ENCODE results near the gene INPP5D.

Gene INPP5D

GRCh38 chr2:233074106-233074505 is 14.0 kb downstream of the INPP5D start:
- Histone ChIP-seq H3K4me2 (peak overlapping the region; percentile 89; the same call in 1 of the 2 replicates), H3K9me3 (peaks cover 20% of the 10 kb centered on the region), H3K27ac (peak overlapping the region; percentile 73), H3K36me3 (peaks cover 63% of the 10 kb centered on the region), H4K20me1 (peaks cover 57% of the 10 kb centered on the region), H3K4me1 (peaks cover 73% of the 10 kb centered on the region), H3K4me3 (no peak overlapping the region), H3K9ac (no peak overlapping the region), H3K27me3 (no peaks in the 10 kb centered on the region)
- TF ChIP-seq Cebpa-rat (IDR thresholded peaks at IDR 0.05): no peak

- Histone ChIP-seq H3K4me2 (peak overlapping the region; percentile 89), H3K27me3 (no peaks in the 10 kb centered on the region), H3K36me3 (peaks cover 65% of the 10 kb centered on the region), H3K4me3 (peak overlapping the region; percentile 32; the same call in 1 of the 2 replicates), H3K4me1 (peaks cover 81% of the 10 kb centered on the region), H3K9me3 (peaks cover 13% of the 10 kb centered on the region), H3K27ac (peak overlapping the region; percentile 73), H3K9ac (peak overlapping the region; percentile 60), H4K20me1 (peaks cover 44% of the 10 kb centered on the region)
- TF ChIP-seq Cebpa-rat (IDR thresholded peaks at IDR 0.05): no peak
These were observed 15.2 kb downstream of the INPP5D start for GRCh38 chr2:233075141-233075965.

- Histone ChIP-seq H3K4me3 (peak overlapping the region; percentile 32; the same call in 1 of the 2 replicates), H3K36me3 (peaks cover 64% of the 10 kb centered on the region), H3K4me2 (peak overlapping the region; percentile 89), H3K27ac (peak overlapping the region; percentile 73), H3K9ac (peak overlapping the region; percentile 60), H3K27me3 (no peaks in the 10 kb centered on the region), H3K4me1 (peaks cover 84% of the 10 kb centered on the region), H4K20me1 (peaks cover 42% of the 10 kb centered on the region), H3K9me3 (peaks cover 7% of the 10 kb centered on the region)
- no peak for TF ChIP-seq Cebpa-rat (IDR thresholded peaks at IDR 0.05)
These were observed 15.8 kb downstream of the INPP5D start for GRCh38 chr2:233075966-233076339.

GRCh38 chr2:233076749-233077148 is 16.6 kb downstream of the INPP5D start:
- Histone ChIP-seq H3K4me1 (peaks cover 92% of the 10 kb centered on the region), H3K9me3 (peaks cover 3% of the 10 kb centered on the region; the same call in 1 of the 2 replicates), H3K9ac (peak overlapping the region; percentile 60), H3K27me3 (no peaks in the 10 kb centered on the region), H3K36me3 (peaks cover 62% of the 10 kb centered on the region), H3K4me3 (no peak overlapping the region), H3K4me2 (peak overlapping the region; percentile 89), H4K20me1 (peaks cover 44% of the 10 kb centered on the region), H3K27ac (peak overlapping the region; percentile 73; the same call in 1 of the 2 replicates)
- TF ChIP-seq Cebpa-rat (IDR thresholded peaks at IDR 0.05): no peak

GRCh38 chr2:233079473-233079877 is 19.3 kb downstream of the INPP5D start:
- peak overlapping the region; percentile 90 for H3K27ac ChIP-seq
- peak overlapping the region; percentile 89 for H3K4me2 ChIP-seq
- H4K20me1 ChIP-seq: peaks cover 27% of the 10 kb centered on the region
- peak overlapping the region; percentile 17; the same call in 1 of the 2 replicates for H3K4me3 ChIP-seq
- TF ChIP-seq Cebpa-rat (IDR thresholded peaks at IDR 0.05): no peak
- H3K27me3 ChIP-seq: no peaks in the 10 kb centered on the region
- peak overlapping the region; percentile 78; the same call in 1 of the 2 replicates for H3K9ac ChIP-seq
- peaks cover 100% of the 10 kb centered on the region for H3K4me1 ChIP-seq
- peaks cover 43% of the 10 kb centered on the region for H3K36me3 ChIP-seq
- no peaks in the 10 kb centered on the region for H3K9me3 ChIP-seq

- TF ChIP-seq Cebpa-rat (IDR thresholded peaks at IDR 0.05): no peak
- H3K9ac ChIP-seq: peak overlapping the region; percentile 78; the same call in 1 of the 2 replicates
- H3K27ac ChIP-seq: peak overlapping the region; percentile 90
- peaks cover 19% of the 10 kb centered on the region for H4K20me1 ChIP-seq
- H3K36me3 ChIP-seq: peaks cover 37% of the 10 kb centered on the region
- H3K27me3 ChIP-seq: no peaks in the 10 kb centered on the region
- H3K9me3 ChIP-seq: no peaks in the 10 kb centered on the region
- H3K4me2 ChIP-seq: peak overlapping the region; percentile 89
- peaks cover 100% of the 10 kb centered on the region for H3K4me1 ChIP-seq
- no peak overlapping the region for H3K4me3 ChIP-seq
These were observed 20.1 kb downstream of the INPP5D start for GRCh38 chr2:233079953-233080835.

GRCh38 chr2:233080836-233081229 is 20.7 kb downstream of the INPP5D start:
- H3K27ac ChIP-seq: peak overlapping the region; percentile 90
- no peaks in the 10 kb centered on the region for H3K9me3 ChIP-seq
- peak overlapping the region; percentile 78; the same call in 1 of the 2 replicates for H3K9ac ChIP-seq
- no peak for TF ChIP-seq Cebpa-rat (IDR thresholded peaks at IDR 0.05)
- H3K27me3 ChIP-seq: no peaks in the 10 kb centered on the region
- peaks cover 42% of the 10 kb centered on the region for H3K36me3 ChIP-seq
- 0 out of 2 replicates have a peak overlapping the region, but pooled peaks have one; percentile 14 for H3K4me3 ChIP-seq
- peaks cover 100% of the 10 kb centered on the region for H3K4me1 ChIP-seq
- H3K4me2 ChIP-seq: peak overlapping the region; percentile 89
- H4K20me1 ChIP-seq: peaks cover 13% of the 10 kb centered on the region

GRCh38 chr2:233081232-233081730 is 21.1 kb downstream of the INPP5D start:
- H3K27ac ChIP-seq: peak overlapping the region; percentile 90
- 0 out of 2 replicates have a peak overlapping the region, but pooled peaks have one; percentile 14 for H3K4me3 ChIP-seq
- H3K27me3 ChIP-seq: no peaks in the 10 kb centered on the region
- H3K4me2 ChIP-seq: peak overlapping the region; percentile 89
- H3K4me1 ChIP-seq: peaks cover 100% of the 10 kb centered on the region
- H4K20me1 ChIP-seq: peaks cover 13% of the 10 kb centered on the region; the same call in 1 of the 2 replicates
- H3K9ac ChIP-seq: peak overlapping the region; percentile 78; the same call in 1 of the 2 replicates
- no peaks in the 10 kb centered on the region for H3K9me3 ChIP-seq
- H3K36me3 ChIP-seq: peaks cover 46% of the 10 kb centered on the region
- no peak for TF ChIP-seq Cebpa-rat (IDR thresholded peaks at IDR 0.05)

GRCh38 chr2:233081731-233082221 is 21.6 kb downstream of the INPP5D start:
- no peak for TF ChIP-seq Cebpa-rat (IDR thresholded peaks at IDR 0.05)
- H3K27me3 ChIP-seq: no peaks in the 10 kb centered on the region
- peak overlapping the region; percentile 90 for H3K27ac ChIP-seq
- H4K20me1 ChIP-seq: peaks cover 13% of the 10 kb centered on the region; the same call in 1 of the 2 replicates
- peaks cover 51% of the 10 kb centered on the region for H3K36me3 ChIP-seq
- peak overlapping the region; percentile 89 for H3K4me2 ChIP-seq
- H3K4me1 ChIP-seq: peaks cover 100% of the 10 kb centered on the region
- H3K4me3 ChIP-seq: peak overlapping the region; percentile 14; the same call in 1 of the 2 replicates
- no peaks in the 10 kb centered on the region for H3K9me3 ChIP-seq
- H3K9ac ChIP-seq: peak overlapping the region; percentile 78
